Umbilical cord (tissue), 2 donors: ENCODE measurements around the gene ISG15. TPM values are rescaled to one million over a fixed set of nuclear protein-coding genes. Genes with fewer than 3 reads are reported as not detected.
"Not testable (repeated sequence)": the region's sequence is repeated elsewhere in the genome, so short reads cannot be mapped to it uniquely, and the experiment has no call there.

Experiments
- DNase-seq: peaks from one replicate; pipeline ENCODE4 v3.0.0-alpha.2; 2015; ENCODE audit warnings: low spot score
- total RNA-seq: library from RNA; depleted of rRNA; stranded (reverse); fragments of >200 nt; gene quantifications from one replicate; pipeline ENCODE4 v1.2.3, GENCODE V29; 2014; ENCODE audit warnings: low replicate concordance; ENCODE audit not compliant: insufficient read depth

The ISG15 gene
- total RNA-seq, 1 donor from 2014 or later = 54.9 TPM

DNA sequence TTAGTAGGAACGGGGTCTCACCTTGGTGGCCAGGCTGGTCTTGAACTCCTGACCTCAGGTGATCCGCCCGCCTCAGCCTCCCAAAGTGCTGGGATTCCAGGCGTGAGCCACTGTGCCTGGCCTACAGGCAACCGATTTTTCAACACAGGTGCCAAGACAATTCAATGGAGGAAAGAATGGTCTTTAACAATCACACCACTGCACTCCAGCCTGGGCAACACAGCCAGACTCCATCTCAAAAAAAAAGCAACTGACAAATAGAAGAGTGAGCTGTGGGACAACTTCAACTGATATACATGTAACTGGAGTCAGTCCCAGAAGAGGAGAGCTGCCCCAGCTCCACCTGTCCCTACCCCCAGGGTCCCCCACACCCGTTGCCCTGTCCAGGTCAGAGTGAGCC lies 18.8 kb upstream of the ISG15 start:
- not testable (repeated sequence) for DNase-seq

DNA sequence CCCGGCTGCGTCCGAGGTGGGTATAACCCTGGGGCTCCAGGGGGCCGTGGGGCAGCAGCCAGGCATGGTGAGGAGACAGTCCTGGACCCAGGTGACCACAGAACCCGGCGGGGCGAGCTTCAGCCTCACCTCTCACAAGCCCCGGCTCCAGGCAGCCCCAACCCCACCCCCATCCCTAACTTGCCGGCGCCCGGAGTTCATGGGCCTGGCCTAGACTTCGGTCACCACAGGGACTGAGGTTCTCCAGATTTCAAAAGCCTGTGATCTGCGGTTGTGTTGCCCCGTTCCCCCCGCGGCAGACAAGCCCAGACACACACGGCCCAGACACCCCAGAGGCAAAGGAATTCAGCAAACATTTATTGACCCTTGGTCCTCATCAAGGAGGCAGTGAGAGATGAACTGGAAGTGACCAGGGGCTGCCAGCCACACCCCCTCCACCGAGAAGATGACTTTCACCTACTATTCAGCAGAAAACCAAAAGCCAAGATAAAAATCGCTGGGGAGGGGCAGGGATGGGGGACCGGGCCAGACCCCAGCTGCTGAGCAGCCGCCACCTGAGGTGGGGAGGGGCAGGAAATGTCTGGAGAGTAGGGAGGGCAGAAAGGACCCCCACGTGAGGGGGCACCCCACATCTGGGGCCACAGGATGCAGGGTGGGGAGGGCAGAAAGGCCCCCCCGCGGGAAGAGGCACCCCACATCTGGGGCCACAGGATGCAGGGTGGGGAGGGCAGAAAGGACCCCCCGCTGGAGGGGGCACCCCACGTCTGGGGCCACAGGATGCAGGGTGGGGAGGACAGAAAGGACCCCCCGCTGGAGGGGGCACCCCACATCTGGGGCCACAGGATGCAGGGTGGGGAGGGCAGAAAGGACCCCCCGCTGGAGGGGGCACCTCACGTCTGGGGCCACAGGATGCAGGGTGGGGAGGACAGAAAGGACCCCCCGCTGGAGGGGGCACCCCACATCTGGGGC lies 17.3 kb upstream of the ISG15 start:
- no peak for DNase-seq

DNA sequence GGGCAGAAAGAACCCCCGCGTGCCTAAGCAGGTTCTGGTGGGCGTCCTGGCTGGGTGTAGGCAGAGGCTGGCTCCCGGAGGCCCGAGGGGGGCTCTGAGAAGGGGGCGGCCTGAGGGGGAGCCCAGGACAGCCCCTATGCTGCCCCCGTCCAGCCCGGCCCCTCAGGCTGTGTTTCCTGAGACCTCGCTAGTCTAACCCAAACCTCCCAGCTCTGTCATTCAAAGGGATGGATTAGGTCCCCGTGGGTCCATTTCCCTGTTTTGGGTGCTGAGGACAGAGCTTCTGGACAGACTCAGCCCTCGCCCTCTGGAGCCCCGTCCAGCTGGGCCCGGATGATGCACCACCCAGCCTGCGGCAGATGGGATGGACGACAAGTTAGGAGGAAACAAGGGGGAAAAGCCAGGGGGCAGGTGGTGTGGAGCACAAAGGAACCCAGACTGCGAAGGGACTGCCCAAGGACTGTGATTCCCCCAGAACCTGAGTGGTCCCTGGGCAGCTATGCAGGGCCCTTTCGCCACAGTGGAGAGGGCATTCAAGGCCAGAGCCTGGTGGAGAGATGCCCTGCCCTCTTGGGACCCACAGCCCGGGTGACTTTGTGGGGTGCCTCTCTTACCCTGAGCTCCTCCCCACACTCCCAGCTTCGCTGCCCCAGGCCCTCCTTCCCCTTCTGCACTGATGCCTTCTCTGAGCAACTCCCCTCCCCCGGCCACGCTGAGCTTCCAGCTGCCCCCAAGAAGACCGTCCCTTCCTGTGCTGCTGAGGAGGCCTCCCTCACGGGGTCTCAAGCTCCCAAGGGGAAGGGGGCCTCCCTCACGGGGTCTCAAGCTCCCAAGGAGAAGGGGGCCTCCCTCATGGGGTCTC lies 16.2 kb upstream of the ISG15 start:
- no peak for DNase-seq

GRCh38 chr1:997713-997992 lies 15.6 kb upstream of the ISG15 start:
- no peak for DNase-seq

- DNase-seq = no peak
Observed at GRCh38 chr1:997993-998744, 15.1 kb upstream of the ISG15 start.

- no peak for DNase-seq
Observed at GRCh38 chr1:998745-998994, 14.6 kb upstream of the ISG15 start.

DNA sequence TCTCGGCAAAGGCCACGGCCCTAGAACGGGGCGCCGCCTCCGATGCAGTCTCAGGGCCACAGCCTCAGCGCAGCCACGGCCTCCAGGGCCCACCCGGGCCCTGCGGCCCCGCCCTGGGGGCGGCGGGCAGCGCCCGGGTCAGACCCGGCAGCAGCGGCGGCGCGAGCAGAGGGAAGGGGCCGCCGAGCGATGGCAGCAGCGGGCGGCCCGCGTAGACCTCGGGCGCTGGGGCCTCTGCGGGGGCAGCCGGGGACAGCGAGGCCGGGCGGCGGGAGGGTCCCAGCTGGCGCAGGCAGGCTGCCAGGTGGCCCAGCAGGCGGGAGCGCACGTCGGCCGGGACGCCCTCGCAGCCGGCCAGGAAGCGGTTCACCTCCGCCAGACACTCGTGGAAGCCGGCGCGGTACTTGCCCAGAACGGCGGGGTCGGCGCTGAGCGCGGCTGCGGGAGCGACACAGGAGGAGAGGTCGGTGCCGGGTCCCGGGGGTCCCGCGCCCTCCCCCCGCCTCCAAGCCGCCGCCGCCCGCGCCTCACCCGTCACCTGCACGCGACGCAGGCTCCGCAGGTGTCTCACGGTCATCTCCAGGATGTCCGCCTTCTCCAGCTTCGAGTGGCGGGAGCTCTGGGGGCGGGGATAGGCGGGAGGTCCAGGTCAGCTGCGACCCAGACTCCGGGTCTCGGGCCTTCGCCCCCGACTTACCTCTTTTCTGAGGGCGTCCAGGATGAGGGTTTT lies 14.1 kb upstream of the ISG15 start:
- DNase-seq = peak; percentile 23

DNA sequence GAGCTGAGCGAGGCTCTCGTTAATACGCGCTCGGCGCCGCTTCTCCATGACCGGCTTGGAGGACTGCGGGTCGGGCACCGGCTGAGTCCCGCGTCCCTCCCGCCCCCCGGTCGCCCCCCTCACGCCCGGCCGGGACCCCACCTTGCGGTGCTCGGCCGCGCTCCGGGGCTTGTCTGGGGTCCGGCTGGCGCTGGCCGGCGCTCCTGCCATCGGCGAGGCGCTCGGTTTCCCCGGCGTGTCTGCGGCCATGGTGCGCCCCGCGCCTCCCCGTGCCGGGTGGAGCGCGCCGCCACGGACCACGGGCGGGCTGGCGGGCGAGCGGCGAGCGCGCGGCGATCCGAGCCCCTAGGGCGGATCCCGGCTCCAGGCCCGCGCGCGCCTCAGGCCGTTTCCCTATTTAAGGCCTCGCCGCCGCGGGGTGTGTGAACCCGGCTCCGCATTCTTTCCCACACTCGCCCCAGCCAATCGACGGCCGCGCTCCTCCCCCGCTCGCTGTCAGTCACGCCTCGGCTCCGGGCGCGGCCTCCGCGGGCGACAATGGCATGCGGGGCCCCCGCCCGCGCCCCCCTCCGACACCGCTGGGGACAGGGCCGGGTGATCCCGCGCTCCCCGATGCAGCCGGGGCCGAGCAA lies 13.5 kb upstream of the ISG15 start, which contains the start of gene HES4:
HES4 (minus strand) TSS at position 373 of the 632 bp plus-strand sequence; CDS start at position 249, 124 bp downstream.
- peak; percentile 94 for DNase-seq

DNA sequence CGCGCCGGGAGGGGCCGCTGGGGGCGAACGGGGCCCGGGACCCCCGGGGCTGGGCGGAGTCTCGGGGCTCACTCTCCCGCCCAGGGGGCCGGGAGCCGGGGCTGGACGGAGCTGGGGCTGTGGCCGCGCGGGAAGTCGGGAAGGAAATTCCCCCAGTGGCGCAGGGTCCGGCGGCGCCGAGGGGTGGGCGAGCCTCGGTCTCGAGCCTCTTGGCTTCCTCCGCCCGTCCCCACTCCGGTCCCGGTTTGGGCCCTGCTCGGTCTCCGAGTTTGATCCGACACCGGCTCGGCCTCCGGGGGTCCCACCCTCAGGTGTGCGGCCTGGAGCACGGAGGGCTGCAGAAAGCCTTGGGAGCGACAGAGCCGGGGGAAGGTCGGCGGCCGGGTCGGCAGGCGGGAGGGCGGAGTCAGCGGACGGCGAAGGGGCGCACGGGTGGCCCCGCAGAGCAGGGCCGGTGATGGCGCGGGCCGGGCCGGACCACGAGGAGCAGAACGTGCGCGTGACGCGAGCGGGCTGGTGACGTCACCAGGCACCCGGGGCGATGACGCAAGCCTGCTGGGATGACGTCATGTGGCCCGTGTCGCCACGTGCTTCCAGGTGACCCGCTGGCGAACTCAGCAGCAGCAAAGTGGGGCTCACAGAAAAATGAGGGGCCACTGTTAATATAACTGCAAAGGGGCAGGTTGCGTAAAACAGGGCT lies 12.8 kb upstream of the ISG15 start:
- peak; percentile 85 for DNase-seq

GRCh38 chr1:1001057-1001783 lies 12.1 kb upstream of the ISG15 start:
- DNase-seq = peak; percentile 27

GRCh38 chr1:1003618-1004419 lies 9.5 kb upstream of the ISG15 start:
- no peak for DNase-seq

- DNase-seq = no peak
Observed at GRCh38 chr1:1004420-1004779, 8.9 kb upstream of the ISG15 start.

DNA sequence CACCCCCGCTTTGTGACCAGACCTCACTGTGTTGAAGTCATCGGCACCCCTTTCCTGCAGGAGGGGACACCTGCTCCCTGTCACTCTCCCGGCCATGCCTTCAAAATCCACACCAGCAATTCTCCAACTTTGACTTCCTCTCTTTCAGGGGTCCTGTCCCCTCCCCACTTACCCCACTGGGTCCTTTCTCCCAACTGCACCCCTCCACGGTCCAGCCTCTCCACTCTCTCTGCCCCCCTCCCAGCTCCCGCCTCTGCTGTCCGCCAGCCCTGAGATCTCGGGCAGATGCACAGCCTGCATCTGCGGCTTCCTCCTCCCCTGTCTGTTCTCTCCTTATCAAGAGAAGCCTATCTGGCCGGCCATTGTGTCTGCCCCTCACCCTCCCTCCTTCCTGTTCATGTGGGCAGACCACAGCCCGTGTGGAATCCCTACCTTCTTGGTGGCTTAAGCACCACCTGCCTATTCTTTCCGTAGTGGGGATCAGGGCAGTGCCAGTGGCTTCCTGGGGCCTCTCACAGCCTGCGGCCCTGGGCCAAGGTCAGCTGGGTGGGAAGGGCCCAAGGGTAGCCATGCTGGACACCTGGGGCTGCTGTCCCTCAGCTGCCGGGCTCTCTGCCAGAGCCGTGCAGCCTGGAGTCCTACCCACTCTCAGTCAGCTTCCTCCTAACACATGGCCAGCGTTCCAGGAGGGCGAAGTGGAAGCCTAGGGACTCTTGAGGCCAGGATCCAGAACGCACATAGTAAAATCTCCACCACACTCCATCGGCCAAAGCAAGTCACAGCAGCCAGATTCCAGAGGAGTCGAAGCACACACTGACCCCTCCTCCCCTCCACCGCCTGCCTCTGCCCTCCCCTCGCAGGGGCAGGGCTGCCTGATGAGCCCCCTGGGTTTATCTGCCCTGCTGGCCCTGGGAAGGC lies 8.3 kb upstream of the ISG15 start:
- peak; percentile 45 for DNase-seq

GRCh38 chr1:1005774-1006304 lies 7.5 kb upstream of the ISG15 start:
- no peak for DNase-seq

GRCh38 chr1:1006305-1007159 lies 6.8 kb upstream of the ISG15 start:
- DNase-seq = no peak

- DNase-seq = not testable (repeated sequence)
Observed at GRCh38 chr1:1010131-1010530, 3.2 kb upstream of the ISG15 start.
